Sigmoid colon (tissue), 7 donors: Measurements from ENCODE around the gene MRPL41. TPM values are rescaled to one million over a fixed set of nuclear protein-coding genes. Genes with fewer than 3 reads are reported as not detected.
"Not testable (repeated sequence)": the region's sequence is repeated elsewhere in the genome, so short reads cannot be mapped to it uniquely, and the experiment has no call there.

ENCODE experiments used
- DNase-seq: peaks from one replicate; pipeline ENCODE4 v3.0.0-alpha.2; 2019
- H3K27ac ChIP-seq, 4 donors: fragments of 200-600 bp; sonication (generic); one replicate each; pipeline ENCODE4 v1.5.1; 2016 to 2019; ENCODE audit warnings: mild to moderate bottlenecking in 1 of 4
- H3K27me3 ChIP-seq, 3 donors: fragments of 200-600 bp; sonication (generic); one replicate each; pipeline ENCODE4 v1.5.1; 2019; ENCODE audit warnings: mild to moderate bottlenecking in 1 of 3
- H3K36me3 ChIP-seq, 4 donors: fragments of 200-600 bp; sonication (generic); one replicate each; pipeline ENCODE4 v1.5.1; 2016 to 2019
- H3K4me1 ChIP-seq, 4 donors: fragments of 200-600 bp; sonication (generic); one replicate each; pipeline ENCODE4 v1.5.1; 2017 to 2019
- H3K4me3 ChIP-seq, 4 donors: fragments of 200-600 bp; sonication (generic); one replicate each; pipeline ENCODE4 v1.5.1; 2017 to 2019; ENCODE audit warnings: mild to moderate bottlenecking in 2 of 4, moderate library complexity in 1 of 4
- H3K9me3 ChIP-seq, 4 donors: fragments of 200-600 bp in 3 of 4; sonication (generic) in 3 of 4; one replicate each; pipeline versions ENCODE4 v1.5.1 to v1.6.1; 2013 to 2019
- EP300 ChIP-seq, 4 donors: sonication (generic); formaldehyde crosslinking; IDR thresholded peaks; one replicate each; pipeline ENCODE4 v1.6.1; 2017; ENCODE audit warnings: antibody characterized with exemption in 4 of 4
- POLR2A ChIP-seq, 2 donors: fragments of 450-650 bp; IDR thresholded peaks; one replicate each; pipeline ENCODE4 v1.6.1; 2016; ENCODE audit warnings: antibody characterized with exemption in 2 of 2, mild to moderate bottlenecking in 2 of 2, moderate library complexity in 2 of 2
- POLR2AphosphoS5 ChIP-seq, 4 donors: sonication (generic); formaldehyde crosslinking; IDR thresholded peaks; one replicate each; pipeline ENCODE4 v1.6.1; 2017; ENCODE audit warnings: antibody characterized with exemption in 4 of 4
- WGBS, 2 donors: extraction: QIAGEN DNeasy Blood & Tissue Kit; methylation state at CpG; one replicate each; pipeline ENCODE4 v1.1.7; 2013; 5-methylcytosine and 5-hydroxymethylcytosine counted together
- intact Hi-C: fragments of 100-400 bp; cut with DNase I; formaldehyde crosslinking; loops from one replicate; pipeline ENCODE4 v1.15.1; 2023
- polyA plus RNA-seq, 3 donors: library from polyadenylated mRNA; stranded (reverse); fragments of 200-250 nt; gene quantifications; one replicate each; pipeline ENCODE4 v1.2.3, GENCODE V29; 2013
- total RNA-seq, 4 donors: library from RNA; depleted of rRNA; stranded (reverse); fragments of >200 nt; gene quantifications; one replicate each; pipeline ENCODE4 v1.1.0, GENCODE V29; 2016
- TF ChIP-seq, protein P1 (sequence below), 4 experiments: fragments of 450-650 bp in 3 of 4; fragments of 200-600 bp in 1 of 4; IDR thresholded peaks; one replicate each; pipeline ENCODE4 v1.5.1; 2016 to 2019; ENCODE audit warnings: antibody characterized with exemption in 4 of 4, mild to moderate bottlenecking in 3 of 4, moderate library complexity in 2 of 4
- donor health status: healthy with polysubstance abuse.
- donor health status: Bipolar disorder and iron deficiency.
- donor health status: healthy.

The MRPL41 gene
- total and polyA plus RNA-seq, 7 donors = 38.5 to 162 (median 73.1) TPM

DNA sequence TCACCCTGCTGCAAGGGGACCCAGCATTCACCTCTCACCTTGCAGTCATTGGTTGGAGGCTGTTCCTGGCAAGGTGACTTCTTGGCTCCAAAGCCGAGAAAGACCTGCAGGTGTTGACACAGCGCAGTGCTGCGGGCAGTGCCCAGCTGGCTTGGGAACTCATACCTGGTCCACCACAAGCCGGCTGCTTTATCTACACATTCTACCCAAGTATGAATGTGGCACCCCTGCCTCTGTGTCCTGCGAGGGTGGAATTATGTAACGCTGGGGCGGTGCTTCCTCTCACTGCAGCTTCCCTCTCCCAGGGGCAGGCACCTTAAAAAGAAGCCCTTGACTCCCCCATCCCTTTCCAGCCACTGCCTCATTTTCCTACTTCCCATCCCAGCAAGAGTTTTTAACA lies 41.1 kb downstream of the MRPL41 start:
- no peaks in the 10 kb centered on the region for H3K9me3 ChIP-seq
- H3K4me1 ChIP-seq = peaks cover 0 to 27% (median 22%) of the 10 kb centered on the region in 4 donors
- DNase-seq = no peak
- 84 to 87% methylated on average over 7 of the region's 7 CpGs for WGBS, 2 donors
- peaks cover 0 to 6% (median 2%) of the 10 kb centered on the region in 4 donors for H3K36me3 ChIP-seq
- no peak overlapping the region for H3K4me3 ChIP-seq
- H3K27ac ChIP-seq = no peak overlapping the region
- H3K27me3 ChIP-seq = no peaks in the 10 kb centered on the region
- TF ChIP-seq POLR2A (IDR thresholded peaks at IDR 0.05) (no peak), POLR2AphosphoS5 (IDR thresholded peaks at IDR 0.05) (no peak), EP300 (IDR thresholded peaks at IDR 0.05) (no peak)
- TF ChIP-seq, protein P1, sequence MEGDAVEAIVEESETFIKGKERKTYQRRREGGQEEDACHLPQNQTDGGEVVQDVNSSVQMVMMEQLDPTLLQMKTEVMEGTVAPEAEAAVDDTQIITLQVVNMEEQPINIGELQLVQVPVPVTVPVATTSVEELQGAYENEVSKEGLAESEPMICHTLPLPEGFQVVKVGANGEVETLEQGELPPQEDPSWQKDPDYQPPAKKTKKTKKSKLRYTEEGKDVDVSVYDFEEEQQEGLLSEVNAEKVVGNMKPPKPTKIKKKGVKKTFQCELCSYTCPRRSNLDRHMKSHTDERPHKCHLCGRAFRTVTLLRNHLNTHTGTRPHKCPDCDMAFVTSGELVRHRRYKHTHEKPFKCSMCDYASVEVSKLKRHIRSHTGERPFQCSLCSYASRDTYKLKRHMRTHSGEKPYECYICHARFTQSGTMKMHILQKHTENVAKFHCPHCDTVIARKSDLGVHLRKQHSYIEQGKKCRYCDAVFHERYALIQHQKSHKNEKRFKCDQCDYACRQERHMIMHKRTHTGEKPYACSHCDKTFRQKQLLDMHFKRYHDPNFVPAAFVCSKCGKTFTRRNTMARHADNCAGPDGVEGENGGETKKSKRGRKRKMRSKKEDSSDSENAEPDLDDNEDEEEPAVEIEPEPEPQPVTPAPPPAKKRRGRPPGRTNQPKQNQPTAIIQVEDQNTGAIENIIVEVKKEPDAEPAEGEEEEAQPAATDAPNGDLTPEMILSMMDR (IDR thresholded peaks at IDR 0.05) = no peak
- intact Hi-C loops = no loop called here

DNA sequence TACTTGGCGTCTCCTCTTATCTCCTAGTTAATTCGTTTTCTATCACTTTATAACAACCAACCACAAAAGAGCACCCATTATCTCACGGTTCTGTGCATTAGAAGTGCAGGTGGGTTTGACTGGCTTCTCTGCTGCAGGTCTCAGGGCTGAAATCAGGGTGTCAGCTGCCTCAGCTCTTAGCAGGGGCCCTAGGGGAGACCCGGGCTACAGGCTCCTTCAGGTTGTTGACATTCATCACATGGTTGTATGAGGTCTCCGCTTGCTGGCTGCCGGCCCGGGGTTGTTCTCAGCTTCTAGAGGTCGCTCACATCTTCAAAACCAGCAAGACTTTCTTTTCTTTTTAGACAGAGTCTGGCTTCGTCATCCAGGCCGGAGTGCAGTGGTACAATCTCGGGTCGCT lies 41.5 kb downstream of the MRPL41 start:
- peaks cover 0 to 2% (median 0%) of the 10 kb centered on the region in 4 donors for H3K36me3 ChIP-seq
- H3K27ac ChIP-seq = no peak overlapping the region
- no peak for DNase-seq
- H3K4me3 ChIP-seq = no peak overlapping the region
- TF ChIP-seq POLR2A (IDR thresholded peaks at IDR 0.05) (no peak), POLR2AphosphoS5 (IDR thresholded peaks at IDR 0.05) (no peak), EP300 (IDR thresholded peaks at IDR 0.05) (no peak)
- TF ChIP-seq, protein P1 (IDR thresholded peaks at IDR 0.05) = no peak
- H3K9me3 ChIP-seq = no peaks in the 10 kb centered on the region
- H3K27me3 ChIP-seq = no peaks in the 10 kb centered on the region
- peaks cover 0 to 27% (median 22%) of the 10 kb centered on the region in 4 donors for H3K4me1 ChIP-seq
- intact Hi-C loops = no loop called here
- WGBS, 2 donors = 83 to 86% methylated on average over 12 of the region's 12 CpGs

DNA sequence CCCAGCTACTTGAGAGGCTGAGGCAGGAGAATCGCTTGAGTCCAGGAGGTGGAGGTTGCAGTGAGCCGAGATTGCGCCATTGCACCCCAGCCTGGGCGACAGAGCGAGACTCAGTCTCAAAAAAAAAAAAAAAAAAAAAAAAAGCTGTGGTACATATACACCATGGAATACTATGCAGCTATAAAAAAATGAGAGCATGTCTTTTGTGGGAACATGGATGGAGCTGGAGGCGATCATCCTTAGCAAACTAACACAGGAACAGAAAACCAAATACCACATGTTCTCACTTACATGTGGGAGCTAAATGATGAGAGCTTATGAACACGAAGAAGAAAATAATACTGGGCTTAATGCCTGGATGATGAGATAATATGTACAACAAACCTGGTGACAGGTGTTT lies 44.9 kb downstream of the MRPL41 start:
- H3K4me1 ChIP-seq, H3K27me3 ChIP-seq, H3K4me3 ChIP-seq, H3K27ac ChIP-seq, intact Hi-C loops, H3K9me3 ChIP-seq, DNase-seq, H3K36me3 ChIP-seq: not testable (repeated sequence)
- 92 to 94% methylated on average over 7 of the region's 7 CpGs for WGBS, 2 donors

DNA sequence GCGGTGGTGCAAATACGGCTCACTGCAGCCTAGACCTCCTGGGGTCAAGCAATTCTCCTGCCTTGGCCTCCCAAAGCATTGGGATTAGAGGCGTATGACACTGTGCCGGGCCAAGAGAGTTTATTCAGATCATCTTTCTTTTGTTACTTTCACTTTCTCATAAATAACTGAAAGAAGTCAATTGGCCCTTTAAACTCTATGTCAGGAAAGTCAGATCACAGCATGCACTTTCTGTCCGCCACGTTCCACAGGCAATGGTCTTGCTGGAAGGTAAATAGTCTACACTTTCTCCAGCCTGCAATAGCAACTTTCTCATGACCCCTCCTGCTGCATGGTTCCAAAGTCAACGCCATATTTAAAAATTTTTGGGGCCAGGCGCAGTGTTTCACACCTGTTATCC lies 47.3 kb downstream of the MRPL41 start:
- WGBS, 2 donors = 71 to 78% methylated on average over 8 of the region's 8 CpGs

More for the DNA sequence above, 47.3 kb downstream of the MRPL41 start:
- Histone ChIP-seq H3K9me3 (no peaks in the 10 kb centered on the region), H3K27ac (no peak overlapping the region), H3K36me3 (no peaks in the 10 kb centered on the region), H3K4me1 (no peaks in the 10 kb centered on the region), H3K27me3 (no peaks in the 10 kb centered on the region), H3K4me3 (no peak overlapping the region)
- TF ChIP-seq POLR2AphosphoS5 (IDR thresholded peaks at IDR 0.05) (no peak), EP300 (IDR thresholded peaks at IDR 0.05) (no peak), POLR2A (IDR thresholded peaks at IDR 0.05) (no peak)
- TF ChIP-seq, protein P1 (IDR thresholded peaks at IDR 0.05) = no peak
- intact Hi-C loops = no loop called here
- no peak for DNase-seq

Other genes with a start within 250 kb of the MRPL41 start
- 1 to 10 TPM in 3 of 4 donors, not detected in 1; 1.8 to 2.9 (median 2.8) TPM for gene NRARP, start 249.6 kb upstream of the MRPL41 start, total RNA-seq
- gene NRARP, start 249.6 kb upstream of the MRPL41 start, polyA plus RNA-seq = 10 to 100 TPM; 20.4 to 24.7 (median 24.0) TPM
- gene EXD3, start 128.7 kb upstream of the MRPL41 start, total RNA-seq = 10 to 100 TPM in 2 of 4 donors, 1 to 10 TPM in 2; 8.9 to 25.5 (median 11.8) TPM
- 10 to 100 TPM; 18.0 to 29.7 (median 26.6) TPM for gene EXD3, start 128.7 kb upstream of the MRPL41 start, polyA plus RNA-seq
- 1 to 10 TPM; 1.4 to 3.3 (median 2.9) TPM for gene NOXA1, start 128.5 kb upstream of the MRPL41 start, total RNA-seq
- gene NOXA1, start 128.5 kb upstream of the MRPL41 start, polyA plus RNA-seq = 10 to 100 TPM; 15.0 to 16.4 (median 15.4) TPM
- gene ENTPD8, start 110.5 kb upstream of the MRPL41 start, total RNA-seq = under 1 TPM in 1 of 4 donors, not detected in 3; 0.71 TPM
- 10 to 100 TPM; 32.4 to 65.3 (median 44.4) TPM for gene ENTPD8, start 110.5 kb upstream of the MRPL41 start, polyA plus RNA-seq
- 10 to 100 TPM; 21.8 to 33.8 (median 27.4) TPM for gene NSMF, start 92.5 kb upstream of the MRPL41 start, total RNA-seq
- 10 to 100 TPM; 24.0 to 50.4 (median 42.4) TPM for gene NSMF, start 92.5 kb upstream of the MRPL41 start, polyA plus RNA-seq
- 10 to 100 TPM in 1 of 4 donors, 1 to 10 TPM in 3; 4.3 to 12.2 (median 8.9) TPM for gene PNPLA7, start 1.5 kb upstream of the MRPL41 start, total RNA-seq
- gene PNPLA7, start 1.5 kb upstream of the MRPL41 start, polyA plus RNA-seq = 1 to 10 TPM; 1.8 to 9.5 (median 1.8) TPM
- 10 to 100 TPM; 28.5 to 43.6 (median 29.0) TPM for gene DPH7, start 27.0 kb downstream of the MRPL41 start, total RNA-seq
- gene DPH7, start 27.0 kb downstream of the MRPL41 start, polyA plus RNA-seq = 10 to 100 TPM in 2 of 3 donors, 1 to 10 TPM in 1; 6.5 to 29.0 (median 10.2) TPM
- gene ZMYND19, start 38.6 kb downstream of the MRPL41 start, total RNA-seq = 10 to 100 TPM in 2 of 4 donors, 1 to 10 TPM in 2; 7.2 to 13.0 (median 10.0) TPM
- 10 to 100 TPM in 1 of 3 donors, 1 to 10 TPM in 2; 5.4 to 17.8 (median 9.0) TPM for gene ZMYND19, start 38.6 kb downstream of the MRPL41 start, polyA plus RNA-seq
- 10 to 100 TPM; 12.5 to 26.3 (median 19.7) TPM for gene ARRDC1, start 53.8 kb downstream of the MRPL41 start, total RNA-seq
- 100 to 1,000 TPM in 1 of 3 donors, 10 to 100 TPM in 2; 51.7 to 131 (median 71.4) TPM for gene ARRDC1, start 53.8 kb downstream of the MRPL41 start, polyA plus RNA-seq
- gene EHMT1, start 67.1 kb downstream of the MRPL41 start, total RNA-seq = 10 to 100 TPM; 60.4 to 91.4 (median 70.7) TPM
- gene EHMT1, start 67.1 kb downstream of the MRPL41 start, polyA plus RNA-seq = 10 to 100 TPM; 19.2 to 54.9 (median 28.2) TPM